HG03457 (cell line): ENCODE measurements around the gene PSMB9.

Experiments used
- ATAC-seq: cut with Tn5 transposase; IDR thresholded peaks from one replicate; pipeline ENCODE4 v1.9.1; 2021; ENCODE audit warnings: moderate number of reproducible peaks; ENCODE audit not compliant: unreplicated experiment

The PSMB9 gene

DNA sequence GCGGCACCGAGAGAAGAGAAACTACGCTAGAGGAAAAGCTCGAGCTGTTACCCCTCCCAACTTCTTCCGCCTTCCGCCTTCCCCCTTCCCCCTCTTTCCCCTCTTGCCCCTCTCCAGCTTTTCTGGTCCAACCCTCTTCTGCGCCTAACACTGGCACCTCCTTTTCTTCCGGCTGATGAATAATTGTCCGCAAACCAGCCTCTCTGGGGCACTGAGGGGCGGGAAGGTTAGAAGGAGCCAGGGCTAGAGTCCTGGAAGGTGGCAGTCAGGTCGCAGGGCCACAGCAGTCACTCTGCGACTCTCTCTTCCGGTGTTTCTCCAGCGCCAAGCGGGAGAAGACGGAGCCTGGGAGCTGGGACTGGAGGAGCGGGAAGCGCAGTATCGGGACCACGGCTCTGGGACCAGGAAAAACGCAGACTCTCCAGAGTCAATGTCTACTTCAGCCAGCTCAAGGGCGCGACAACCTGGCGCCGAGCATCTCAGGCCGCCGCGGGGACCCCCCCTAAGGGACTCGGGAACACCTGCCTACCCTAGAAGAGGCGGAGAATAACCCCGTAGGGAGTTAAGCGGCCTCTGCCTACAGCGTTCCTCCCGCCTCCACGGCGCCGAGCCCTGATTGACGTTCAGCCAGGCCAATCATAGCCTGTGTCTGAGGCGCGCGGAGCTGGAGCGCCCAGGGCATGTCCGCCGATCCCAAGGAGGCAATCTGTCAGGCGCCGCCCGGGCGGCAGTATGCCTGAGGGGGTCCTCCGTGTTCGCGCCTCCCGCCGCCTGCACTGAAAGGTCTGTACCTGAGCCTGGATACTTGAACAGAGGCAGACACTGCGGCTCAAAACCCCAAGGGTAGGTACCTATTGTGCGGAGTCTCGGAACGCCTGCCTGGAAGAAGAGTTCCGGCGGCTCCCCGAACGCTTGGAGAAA lies 40.4 kb downstream of the PSMB9 start:
- peak; percentile 82 for ATAC-seq

DNA sequence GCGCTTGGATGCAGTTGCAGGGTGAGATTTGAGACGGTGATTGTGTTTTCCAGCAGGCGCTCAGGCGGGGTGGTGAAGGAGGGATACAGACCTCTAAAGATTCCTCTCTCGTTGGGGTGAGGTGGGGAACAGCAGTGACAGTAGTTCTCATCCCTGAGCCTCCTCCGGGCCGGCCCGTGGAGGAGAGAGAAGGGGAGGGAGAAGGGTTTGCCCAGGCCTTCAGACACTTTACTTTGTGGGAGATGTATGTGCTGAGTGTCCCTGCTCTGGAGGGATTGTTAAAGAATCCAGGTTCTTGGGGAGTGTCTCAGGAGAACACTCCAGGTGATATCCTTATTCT lies 41.0 kb downstream of the PSMB9 start:
- no peak for ATAC-seq

DNA sequence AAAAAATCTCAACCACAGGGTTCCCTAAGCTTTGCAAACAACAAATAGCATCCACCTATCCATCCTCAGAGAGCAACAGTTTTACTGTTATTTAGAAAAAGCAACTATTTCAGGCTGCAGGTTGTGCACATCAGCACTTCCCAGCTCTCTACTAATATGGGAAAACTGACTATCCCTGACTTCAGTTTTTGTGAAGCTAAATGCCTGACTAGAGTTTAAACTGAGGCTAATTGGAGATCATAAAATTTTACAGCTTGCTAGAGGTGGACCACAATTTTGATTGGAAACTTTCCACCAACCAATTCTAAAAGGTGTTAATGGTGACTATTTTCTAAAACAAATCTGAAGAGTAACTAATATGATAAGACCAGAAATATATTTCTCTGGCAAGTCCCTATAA lies 50.0 kb downstream of the PSMB9 start:
- no peak for ATAC-seq

DNA sequence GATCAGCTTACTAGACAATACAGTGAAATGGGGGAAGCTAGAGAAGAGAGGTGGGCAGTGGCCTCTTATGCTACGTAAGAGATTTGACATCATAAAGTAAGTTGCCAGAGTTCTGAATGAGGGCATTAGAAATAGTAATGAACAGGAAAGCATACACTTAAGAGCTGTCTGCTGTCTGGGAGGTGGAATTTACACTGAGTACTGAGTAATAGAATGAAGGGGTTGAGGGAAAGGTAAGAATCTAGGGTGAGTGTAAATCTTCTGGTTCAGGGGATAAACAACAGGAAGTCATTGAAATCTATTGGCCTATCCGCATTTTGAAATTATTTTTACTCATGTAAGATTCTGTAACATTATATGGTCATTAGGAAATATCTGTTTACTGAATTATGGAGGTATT lies 51.1 kb downstream of the PSMB9 start:
- no peak for ATAC-seq

DNA sequence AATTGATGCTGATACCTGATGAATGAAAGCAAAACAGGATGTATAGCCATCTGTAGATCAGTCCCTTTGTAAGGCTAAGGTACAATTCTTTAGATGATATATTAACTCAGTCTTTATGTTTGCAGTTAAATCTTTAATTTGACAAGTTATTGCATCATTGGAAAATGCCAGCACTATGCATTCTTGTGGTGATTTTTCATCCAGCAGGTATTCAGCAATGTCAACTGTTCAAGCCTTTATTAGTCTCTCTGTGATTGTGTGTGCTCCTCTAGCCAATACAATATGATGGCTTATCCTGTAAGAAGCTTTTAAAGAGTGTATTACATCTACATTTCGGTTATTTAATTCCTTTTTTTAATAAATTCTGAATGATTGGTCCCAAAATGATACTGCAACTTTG lies 52.5 kb downstream of the PSMB9 start:
- no peak for ATAC-seq

DNA sequence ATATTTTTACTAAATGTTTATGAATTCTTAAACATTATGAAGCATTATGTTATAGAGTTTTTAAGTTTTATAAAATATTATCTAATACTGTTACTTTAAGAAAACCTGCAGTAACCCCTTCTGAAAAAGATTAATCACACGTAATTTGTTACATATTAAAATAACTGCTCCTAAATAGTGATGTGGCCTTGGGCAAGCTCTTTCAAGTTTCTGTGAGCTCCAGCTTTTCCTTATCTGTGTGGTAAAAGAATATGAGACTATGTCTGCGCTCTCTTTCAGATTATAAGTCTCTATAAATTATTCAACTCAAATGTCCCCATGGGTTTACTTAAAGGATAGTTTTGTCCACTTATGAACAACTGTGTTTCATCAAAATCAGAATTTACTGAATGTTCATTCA lies 54.9 kb downstream of the PSMB9 start:
- no peak for ATAC-seq
